Measurements from ENCODE around the gene RPUSD3.
"Not testable (repeated sequence)": the region's sequence is repeated elsewhere in the genome, so short reads cannot be mapped to it uniquely, and the experiment has no call there.

The RPUSD3 gene

DNA sequence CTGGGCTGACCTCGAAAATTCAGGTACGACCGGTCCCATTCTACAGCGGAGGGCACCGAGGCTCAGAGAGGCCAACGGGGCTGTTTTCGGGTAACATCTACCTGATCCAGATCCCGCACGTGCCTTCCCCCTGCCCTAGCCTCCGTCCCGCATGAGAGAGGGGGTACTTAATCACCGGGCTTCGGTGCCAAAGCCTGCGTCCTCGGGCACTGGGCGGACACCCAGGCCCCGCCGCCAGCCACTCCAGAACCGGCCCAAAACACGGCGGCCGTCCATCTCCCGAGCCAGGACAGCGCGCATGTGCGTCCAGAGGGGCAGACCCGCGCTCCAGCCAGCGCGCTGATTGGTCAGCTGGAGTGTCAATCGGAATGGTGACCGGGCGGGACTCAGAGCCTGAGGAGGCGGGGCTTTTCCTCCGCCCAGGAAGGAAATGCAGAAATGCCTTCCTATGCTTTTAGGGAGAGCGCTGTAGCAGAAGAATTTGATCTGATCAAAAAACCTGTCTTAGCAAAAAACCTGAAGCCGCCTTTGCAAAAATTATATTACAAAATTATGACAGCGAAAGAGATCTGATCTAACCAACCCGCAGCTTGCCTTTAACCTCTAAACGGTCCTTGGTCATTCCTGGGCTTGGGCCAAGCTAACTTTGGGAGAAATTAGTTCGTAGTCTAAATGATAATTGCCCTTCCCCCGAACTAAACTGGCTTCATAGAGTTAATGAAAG, at the start of gene RPUSD3:
Gene RPUSD3, minus strand, starts transcription at position 294 of the 724 bp plus-strand sequence. Its CDS starts 18 bp downstream, at position 276.
- FAIRE-seq: peak; percentile 89

- no peak for FAIRE-seq
Observed at GRCh38 chr3:9891072-9891622, 47.3 kb upstream of the RPUSD3 start.

DNA sequence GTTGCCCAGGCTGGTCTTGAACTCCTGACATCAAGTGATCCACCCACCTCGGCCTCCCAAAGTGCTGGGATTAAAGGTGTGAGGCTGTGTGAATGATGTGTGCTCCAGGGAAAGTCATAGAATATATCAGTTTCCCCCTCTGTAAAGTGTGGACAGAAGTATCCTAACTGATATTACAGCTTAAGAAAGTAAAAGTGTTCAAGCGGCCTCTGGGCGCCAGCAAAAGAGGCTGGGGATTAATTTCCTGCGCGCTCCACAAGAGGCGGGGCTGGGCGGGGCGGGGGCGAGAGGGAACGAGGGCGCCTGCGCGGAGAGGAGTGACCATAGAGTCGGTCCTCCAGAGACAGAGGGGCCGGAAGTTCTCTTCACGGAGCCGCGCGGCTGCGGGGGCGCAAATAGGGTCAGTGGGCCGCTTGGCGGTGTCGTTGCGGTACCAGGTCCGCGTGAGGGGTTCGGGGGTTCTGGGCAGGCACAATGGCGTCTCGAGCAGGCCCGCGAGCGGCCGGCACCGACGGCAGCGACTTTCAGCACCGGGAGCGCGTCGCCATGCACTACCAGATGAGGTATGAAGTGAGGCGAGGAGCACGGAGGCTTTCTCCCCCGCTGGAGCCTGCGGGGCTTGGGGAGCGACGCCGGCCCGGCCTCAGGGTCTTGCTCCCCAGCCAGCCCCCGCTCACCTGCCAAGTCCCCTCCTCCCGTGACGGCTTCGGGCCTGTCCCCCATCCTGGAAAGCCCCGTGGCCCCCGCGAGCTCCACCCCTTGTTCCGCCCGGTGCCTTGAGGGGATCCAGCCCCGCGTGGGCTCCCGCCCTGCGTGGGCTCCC, 46.7 kb upstream of the RPUSD3 start, which contains the start of gene JAGN1:
Gene JAGN1, plus strand, starts transcription at position 362 of the 823 bp plus-strand sequence. Its CDS starts 113 bp downstream, at position 475.
- FAIRE-seq: no peak

- no peak for FAIRE-seq
Observed at GRCh38 chr3:9889405-9889804, 45.6 kb upstream of the RPUSD3 start.

GRCh38 chr3:9888540-9888939, 44.7 kb upstream of the RPUSD3 start:
- FAIRE-seq: no peak

DNA sequence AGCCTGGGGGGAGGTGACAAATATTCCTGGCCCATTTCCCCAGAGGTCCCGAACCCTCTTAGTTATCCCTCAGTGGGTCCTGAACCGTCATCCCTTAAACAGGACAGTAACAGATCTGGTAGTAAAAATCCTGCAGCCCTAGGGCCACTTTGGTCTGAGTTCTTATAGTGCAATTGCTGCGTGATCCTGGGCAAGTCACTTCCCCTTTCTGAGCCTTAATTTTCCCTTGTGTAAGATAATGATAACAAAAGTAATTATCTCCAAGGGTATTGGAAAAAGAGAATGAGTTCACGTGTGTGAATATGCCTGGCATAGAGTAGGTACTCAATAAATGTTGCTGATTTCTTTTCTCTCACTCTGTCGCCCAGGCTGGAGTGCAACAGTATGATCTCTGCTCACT, 43.7 kb upstream of the RPUSD3 start:
- FAIRE-seq: no peak

- FAIRE-seq: no peak
Observed at GRCh38 chr3:9886328-9886727, 42.5 kb upstream of the RPUSD3 start.

DNA sequence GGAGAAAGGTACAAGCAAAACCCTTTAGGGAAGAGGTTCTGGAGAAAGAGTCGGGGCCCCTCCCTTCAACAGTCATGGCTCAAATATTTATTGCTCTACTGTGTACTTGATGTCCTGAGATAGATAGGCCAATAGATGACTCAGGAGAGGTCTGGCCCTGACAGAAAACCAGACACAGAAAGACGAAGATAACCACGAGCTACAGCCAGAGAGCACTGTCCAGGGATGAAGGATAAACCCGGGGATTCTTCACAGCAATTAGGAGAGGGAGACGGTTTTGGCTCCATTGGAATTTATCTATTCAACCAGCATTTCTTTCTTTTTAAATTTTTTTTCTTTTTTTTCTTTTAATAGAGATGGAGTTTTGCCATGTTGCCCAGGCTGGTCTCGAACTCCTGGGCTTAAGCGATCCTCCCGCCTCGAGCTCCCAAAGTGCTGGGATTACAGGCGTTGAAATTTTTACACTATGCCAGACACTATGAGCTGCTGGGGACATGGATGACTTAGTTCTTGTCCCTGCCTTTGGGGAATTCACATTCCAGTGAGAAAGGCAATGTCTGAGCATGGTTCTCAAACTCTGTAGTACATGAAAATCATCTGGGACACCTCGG, 40.9 kb upstream of the RPUSD3 start:
- no peak for FAIRE-seq

DNA sequence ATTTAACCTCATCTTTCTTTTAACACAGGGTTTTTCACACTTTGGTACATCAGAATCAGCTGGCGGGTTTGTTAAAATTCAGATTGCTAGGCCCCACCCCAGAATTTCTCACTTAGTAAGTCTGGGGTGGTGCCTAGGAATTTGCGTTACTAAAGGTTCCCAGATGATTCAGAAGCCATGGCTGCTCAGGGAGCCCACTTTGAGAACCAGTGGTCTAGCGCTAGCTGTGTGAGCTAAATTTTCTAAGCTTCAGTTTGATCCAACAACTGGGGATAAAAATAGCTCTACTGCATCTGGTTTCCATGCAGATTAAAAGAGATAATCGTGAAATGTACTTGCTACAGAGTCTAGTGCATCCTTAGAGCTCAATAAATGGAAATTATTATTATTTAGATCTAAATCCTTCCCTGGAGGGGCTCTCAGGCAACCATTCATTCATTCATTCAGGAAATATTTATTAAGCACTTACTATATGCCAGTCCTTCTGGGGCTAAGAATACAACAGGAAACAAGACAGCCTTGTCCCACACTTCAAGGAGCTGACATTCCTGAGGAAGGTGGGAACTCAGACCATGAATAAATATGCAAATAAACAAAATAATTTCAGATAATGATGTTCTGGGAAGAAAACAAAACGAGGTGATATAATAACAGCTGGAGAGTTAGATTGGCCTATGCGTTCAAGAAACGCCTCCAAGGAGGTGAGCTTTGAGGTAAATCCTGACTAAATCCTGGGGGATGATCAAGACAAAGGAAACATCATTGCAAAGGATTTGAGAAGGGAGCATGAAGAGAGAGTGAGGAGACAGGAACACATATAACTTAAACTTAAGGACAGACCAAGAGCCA, 40.1 kb upstream of the RPUSD3 start:
- FAIRE-seq: no peak

GRCh38 chr3:9881441-9881840, 37.6 kb upstream of the RPUSD3 start:
- FAIRE-seq: no peak

DNA sequence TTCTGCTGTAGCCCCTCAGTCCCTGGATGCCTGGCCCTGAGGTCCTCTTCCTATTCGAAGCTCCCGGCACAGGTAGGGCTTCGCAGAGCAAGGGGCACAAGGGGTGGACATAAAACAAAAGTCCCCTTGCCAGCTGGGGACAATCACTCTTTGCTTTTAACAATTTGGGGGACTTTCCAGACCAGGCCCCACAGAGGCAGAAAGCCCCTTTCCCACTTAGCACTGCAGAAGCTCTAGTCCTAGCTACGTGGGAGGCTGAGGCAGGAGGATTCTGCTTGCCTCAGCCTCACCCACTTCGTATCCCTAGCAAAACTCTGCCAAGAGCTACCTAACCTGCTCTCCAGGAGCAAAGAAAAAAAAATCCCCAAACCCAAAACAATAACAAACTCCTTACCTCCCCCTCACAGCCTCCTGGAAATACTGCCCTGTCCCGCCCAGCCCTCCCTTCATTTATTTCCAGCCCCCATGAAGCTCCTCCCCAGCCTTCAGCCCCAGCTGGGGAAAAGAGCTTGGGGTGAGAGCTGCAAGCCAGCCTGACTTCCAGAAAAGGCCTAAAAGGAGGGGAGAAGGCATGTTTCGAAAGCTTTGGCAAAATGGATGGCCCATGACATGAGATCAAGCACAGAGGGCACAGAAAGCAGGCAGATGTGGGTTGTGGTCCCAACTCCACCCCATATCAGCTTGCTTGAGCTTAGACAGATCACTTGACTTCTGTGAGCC, 36.2 kb upstream of the RPUSD3 start, which contains the start of gene CIDEC:
Gene CIDEC, minus strand, starts transcription at position 424 of the 720 bp plus-strand sequence. CDS start 1,767 bp downstream, outside the sequence.
- no peak for FAIRE-seq

DNA sequence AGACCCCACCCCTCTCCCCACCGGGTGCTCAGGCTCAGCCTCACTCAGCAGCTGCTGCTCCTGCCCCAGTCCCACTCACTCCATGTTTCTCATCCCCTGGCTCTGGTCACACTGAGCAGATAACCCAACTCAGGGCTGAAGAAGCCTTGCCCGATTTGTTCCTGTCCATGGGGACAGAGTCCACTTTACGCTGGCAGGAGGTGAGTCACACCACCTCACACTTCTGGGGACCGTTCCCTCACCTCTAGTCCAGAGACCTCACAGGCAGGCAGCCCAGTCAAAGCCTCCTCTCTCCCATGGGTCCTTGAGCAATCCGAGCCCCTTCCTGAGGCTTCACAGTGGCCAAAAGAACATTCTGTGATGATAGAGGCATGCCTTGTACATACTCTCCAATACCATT, 34.9 kb upstream of the RPUSD3 start:
- FAIRE-seq: no peak

DNA sequence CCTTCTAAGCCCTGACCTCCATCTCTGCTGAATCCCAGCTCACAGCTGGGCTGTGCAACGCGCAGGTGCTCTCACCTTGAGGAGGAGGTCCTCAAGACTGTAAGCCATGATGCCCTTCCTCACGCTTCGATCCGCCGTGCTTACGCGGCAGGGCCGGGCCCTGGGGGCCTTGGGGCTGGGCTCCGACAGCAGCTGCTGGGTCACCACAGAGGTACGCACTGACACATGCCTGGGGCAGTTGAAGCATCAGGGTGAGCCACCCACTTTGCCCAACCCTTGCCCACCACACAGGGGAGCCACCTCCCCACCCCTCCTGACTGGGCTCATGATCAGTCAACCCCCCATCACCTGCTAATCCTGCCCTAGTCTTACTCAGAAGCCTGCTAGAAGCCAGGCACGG, 33.2 kb upstream of the RPUSD3 start:
- FAIRE-seq: no peak

DNA sequence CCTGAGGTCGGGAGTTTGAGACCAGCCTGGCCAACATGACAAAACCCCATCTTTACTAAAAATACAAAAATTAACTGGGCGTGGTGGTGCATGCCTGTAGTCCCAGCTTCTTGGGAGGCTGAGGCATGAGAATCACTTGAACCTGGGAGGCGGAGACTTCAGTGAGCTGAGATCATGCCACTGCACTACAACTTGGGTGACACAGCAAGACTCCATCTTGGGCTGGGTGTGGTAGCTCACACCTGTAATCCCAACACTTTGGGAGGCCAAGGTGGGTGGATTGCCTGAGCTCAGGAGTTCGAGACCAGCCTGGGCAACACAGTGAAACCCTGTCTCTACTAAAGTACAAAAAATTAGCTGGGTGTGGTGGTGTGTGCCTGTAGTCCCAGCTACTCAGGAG, 32.4 kb upstream of the RPUSD3 start:
- not testable (repeated sequence) for FAIRE-seq

GRCh38 chr3:9875448-9875847, 31.6 kb upstream of the RPUSD3 start:
- FAIRE-seq: no peak

DNA sequence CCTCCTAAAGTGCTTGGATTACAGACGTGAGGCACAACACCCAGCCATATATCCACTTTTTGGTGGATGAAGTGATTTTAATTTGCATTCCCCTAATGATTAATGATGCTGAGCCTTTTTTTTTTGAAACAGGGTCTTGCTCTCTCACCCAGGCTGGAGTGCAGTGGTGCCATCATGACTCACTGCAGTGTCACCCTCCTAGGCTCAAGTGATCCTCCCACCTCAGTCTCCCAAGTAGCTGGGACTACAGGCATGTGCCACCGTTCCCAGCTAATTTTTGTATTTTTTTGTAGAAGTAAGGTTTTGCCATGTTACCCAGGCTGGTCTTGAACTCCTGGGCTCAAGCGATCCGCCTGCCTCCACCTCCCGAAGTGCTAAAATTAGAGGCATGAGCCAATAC, 28.3 kb upstream of the RPUSD3 start:
- not testable (repeated sequence) for FAIRE-seq

- FAIRE-seq: no peak
Observed at GRCh38 chr3:9870978-9871377, 27.2 kb upstream of the RPUSD3 start.

GRCh38 chr3:9869955-9870354, 26.1 kb upstream of the RPUSD3 start:
- FAIRE-seq: no peak

- no peak for FAIRE-seq
Observed at GRCh38 chr3:9867106-9867505, 23.3 kb upstream of the RPUSD3 start.

- no peak for FAIRE-seq
Observed at GRCh38 chr3:9866639-9867038, 22.8 kb upstream of the RPUSD3 start.

GRCh38 chr3:9865125-9865637, 21.4 kb upstream of the RPUSD3 start:
- not testable (repeated sequence) for FAIRE-seq

Data from G401.6 (cell line).